Measurements from ENCODE around the gene ADGRV1. TPM values are rescaled to one million over a fixed set of nuclear protein-coding genes. Genes with fewer than 3 reads are reported as not detected.

Gene ADGRV1
- total and polyA plus RNA-seq, 9 of the 15 experiments (the other 6 are each of a cell fraction or from before 2014, with no cell fraction given), result 21.7 to 156 (median 58.2) TPM

DNA sequence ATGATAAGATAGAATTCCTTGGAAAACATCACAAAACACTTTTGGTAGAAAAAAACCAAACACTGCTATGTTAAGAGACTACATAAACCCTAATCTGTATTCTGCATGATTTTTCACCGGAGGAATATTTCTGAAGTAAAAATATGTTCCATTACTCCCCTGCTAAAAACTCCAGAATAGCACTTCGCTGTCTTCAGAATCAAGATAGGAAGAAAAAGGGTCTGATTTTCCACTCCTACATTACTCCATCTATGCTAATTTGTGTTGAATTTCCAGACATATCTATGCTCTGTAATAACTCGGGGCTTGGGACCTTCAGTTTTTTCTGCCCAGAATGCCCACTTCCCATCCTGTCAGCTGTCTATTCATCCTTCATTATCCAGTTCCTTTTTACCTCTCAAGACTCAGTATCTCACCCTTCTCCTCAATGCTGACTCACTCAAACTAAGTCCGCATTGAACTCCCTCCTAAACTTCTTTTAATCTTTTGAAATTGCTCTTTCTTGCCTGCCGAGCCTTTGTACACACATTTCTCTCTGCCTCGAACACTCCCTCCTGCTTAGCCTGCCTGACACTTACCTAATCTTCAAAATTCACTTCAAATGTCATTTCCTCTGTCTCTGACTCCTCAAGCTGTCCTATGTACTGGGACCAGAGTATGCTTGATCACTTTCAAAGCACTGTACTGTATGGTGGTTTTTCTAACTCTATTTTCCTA, 653.6 kb downstream of the ADGRV1 start (continued):
- TF ChIP-seq ZNF212 (CRISPR knock-in tag; IDR thresholded peaks at IDR 0.05), result no peak
- no peak for TF ChIP-seq ZNF24 (IDR thresholded peaks at IDR 0.05)
- no peak for TF ChIP-seq SMC3 (conservative IDR thresholded peaks at IDR 0.05; ENCODE audit: insufficient read depth, low read depth, low read length)
- no peak for TF ChIP-seq MTA1 (IDR thresholded peaks at IDR 0.05; ENCODE audit: borderline replicate concordance)
- no peak for TF ChIP-seq ZNF121 (CRISPR knock-in tag; conservative IDR thresholded peaks at IDR 0.05)
- no peak for TF ChIP-seq ZBTB7A (IDR thresholded peaks at IDR 0.05; ENCODE audit: borderline replicate concordance, control insufficient read depth, low read depth, low read length)
- TF ChIP-seq, protein P1, sequence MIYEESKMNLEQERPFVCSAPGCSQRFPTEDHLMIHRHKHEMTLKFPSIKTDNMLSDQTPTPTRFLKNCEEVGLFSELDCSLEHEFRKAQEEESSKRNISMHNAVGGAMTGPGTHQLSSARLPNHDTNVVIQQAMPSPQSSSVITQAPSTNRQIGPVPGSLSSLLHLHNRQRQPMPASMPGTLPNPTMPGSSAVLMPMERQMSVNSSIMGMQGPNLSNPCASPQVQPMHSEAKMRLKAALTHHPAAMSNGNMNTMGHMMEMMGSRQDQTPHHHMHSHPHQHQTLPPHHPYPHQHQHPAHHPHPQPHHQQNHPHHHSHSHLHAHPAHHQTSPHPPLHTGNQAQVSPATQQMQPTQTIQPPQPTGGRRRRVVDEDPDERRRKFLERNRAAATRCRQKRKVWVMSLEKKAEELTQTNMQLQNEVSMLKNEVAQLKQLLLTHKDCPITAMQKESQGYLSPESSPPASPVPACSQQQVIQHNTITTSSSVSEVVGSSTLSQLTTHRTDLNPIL (CRISPR knock-in tag; IDR thresholded peaks at IDR 0.05), result no peak
- TF ChIP-seq NFE2 (IDR thresholded peaks at IDR 0.05; ENCODE audit: low read depth), result peak; percentile 74
- no peak for TF ChIP-seq ZNF780A (CRISPR knock-in tag; IDR thresholded peaks at IDR 0.05)
- TF ChIP-seq, protein P2, sequence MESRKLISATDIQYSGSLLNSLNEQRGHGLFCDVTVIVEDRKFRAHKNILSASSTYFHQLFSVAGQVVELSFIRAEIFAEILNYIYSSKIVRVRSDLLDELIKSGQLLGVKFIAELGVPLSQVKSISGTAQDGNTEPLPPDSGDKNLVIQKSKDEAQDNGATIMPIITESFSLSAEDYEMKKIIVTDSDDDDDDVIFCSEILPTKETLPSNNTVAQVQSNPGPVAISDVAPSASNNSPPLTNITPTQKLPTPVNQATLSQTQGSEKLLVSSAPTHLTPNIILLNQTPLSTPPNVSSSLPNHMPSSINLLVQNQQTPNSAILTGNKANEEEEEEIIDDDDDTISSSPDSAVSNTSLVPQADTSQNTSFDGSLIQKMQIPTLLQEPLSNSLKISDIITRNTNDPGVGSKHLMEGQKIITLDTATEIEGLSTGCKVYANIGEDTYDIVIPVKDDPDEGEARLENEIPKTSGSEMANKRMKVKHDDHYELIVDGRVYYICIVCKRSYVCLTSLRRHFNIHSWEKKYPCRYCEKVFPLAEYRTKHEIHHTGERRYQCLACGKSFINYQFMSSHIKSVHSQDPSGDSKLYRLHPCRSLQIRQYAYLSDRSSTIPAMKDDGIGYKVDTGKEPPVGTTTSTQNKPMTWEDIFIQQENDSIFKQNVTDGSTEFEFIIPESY (CRISPR knock-in tag; IDR thresholded peaks at IDR 0.05), result no peak
- TF ChIP-seq RHOXF2B (CRISPR knock-in tag; conservative IDR thresholded peaks at IDR 0.05), result no peak
- TF ChIP-seq PYGO2 (tag; IDR thresholded peaks at IDR 0.05), result no peak
- no peak for TF ChIP-seq LARP7 (IDR thresholded peaks at IDR 0.05)
- no peak for TF ChIP-seq ESRRA (IDR thresholded peaks at IDR 0.05; ENCODE audit: borderline replicate concordance, low read depth)
- no peak for TF ChIP-seq ZNF263 (CRISPR knock-in tag; IDR thresholded peaks at IDR 0.05; ENCODE audit: borderline replicate concordance)
- TF ChIP-seq, protein P3, sequence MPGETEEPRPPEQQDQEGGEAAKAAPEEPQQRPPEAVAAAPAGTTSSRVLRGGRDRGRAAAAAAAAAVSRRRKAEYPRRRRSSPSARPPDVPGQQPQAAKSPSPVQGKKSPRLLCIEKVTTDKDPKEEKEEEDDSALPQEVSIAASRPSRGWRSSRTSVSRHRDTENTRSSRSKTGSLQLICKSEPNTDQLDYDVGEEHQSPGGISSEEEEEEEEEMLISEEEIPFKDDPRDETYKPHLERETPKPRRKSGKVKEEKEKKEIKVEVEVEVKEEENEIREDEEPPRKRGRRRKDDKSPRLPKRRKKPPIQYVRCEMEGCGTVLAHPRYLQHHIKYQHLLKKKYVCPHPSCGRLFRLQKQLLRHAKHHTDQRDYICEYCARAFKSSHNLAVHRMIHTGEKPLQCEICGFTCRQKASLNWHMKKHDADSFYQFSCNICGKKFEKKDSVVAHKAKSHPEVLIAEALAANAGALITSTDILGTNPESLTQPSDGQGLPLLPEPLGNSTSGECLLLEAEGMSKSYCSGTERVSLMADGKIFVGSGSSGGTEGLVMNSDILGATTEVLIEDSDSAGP (CRISPR knock-in tag; IDR thresholded peaks at IDR 0.05), result no peak
- TF ChIP-seq, protein P4, sequence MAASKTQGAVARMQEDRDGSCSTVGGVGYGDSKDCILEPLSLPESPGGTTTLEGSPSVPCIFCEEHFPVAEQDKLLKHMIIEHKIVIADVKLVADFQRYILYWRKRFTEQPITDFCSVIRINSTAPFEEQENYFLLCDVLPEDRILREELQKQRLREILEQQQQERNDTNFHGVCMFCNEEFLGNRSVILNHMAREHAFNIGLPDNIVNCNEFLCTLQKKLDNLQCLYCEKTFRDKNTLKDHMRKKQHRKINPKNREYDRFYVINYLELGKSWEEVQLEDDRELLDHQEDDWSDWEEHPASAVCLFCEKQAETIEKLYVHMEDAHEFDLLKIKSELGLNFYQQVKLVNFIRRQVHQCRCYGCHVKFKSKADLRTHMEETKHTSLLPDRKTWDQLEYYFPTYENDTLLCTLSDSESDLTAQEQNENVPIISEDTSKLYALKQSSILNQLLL (CRISPR knock-in tag; IDR thresholded peaks at IDR 0.05; ENCODE audit: borderline replicate concordance), result no peak
- no peak for TF ChIP-seq RNF2 (IDR thresholded peaks at IDR 0.05)
- TF ChIP-seq TOE1 (IDR thresholded peaks at IDR 0.05; ENCODE audit: borderline replicate concordance), result no peak
- no peak for TF ChIP-seq TOE1 (CRISPR knock-in tag; IDR thresholded peaks at IDR 0.05; ENCODE audit: borderline replicate concordance, low read depth)
- TF ChIP-seq SNIP1 (IDR thresholded peaks at IDR 0.05; ENCODE audit: low read depth), result no peak
- no peak for TF ChIP-seq SRSF7 (optimal IDR thresholded peaks at IDR 0.05; ENCODE audit: low read depth, low read length)
- TF ChIP-seq CBFB (CRISPR knock-in tag; IDR thresholded peaks at IDR 0.05), result no peak
- TF ChIP-seq NR2C1 (IDR thresholded peaks at IDR 0.05), result no peak
- no peak for TF ChIP-seq NR2C1 (tag; IDR thresholded peaks at IDR 0.05)
- TF ChIP-seq ZBTB17 (CRISPR knock-in tag; IDR thresholded peaks at IDR 0.05), result no peak

Data from K562 (cell line).